Motor neuron (in vitro differentiated cells): ENCODE results near the gene MAGI1. TPM values are rescaled to one million over a fixed set of nuclear protein-coding genes. Genes with fewer than 3 reads are reported as not detected.

ENCODE experiments used
- ATAC-seq, 8 experiments: fragments of 200-7000 bp; cut with Tn5 transposase; replicated peaks in 6 of 8; 2 replicates each; pipeline ENCODE4 v1.8.0; 2021; ENCODE audit warnings: mild to moderate bottlenecking in 8 of 8, moderate library complexity in 8 of 8
- H3K27ac ChIP-seq, 2 donors: fragments of 250-450 bp; sonication (Bioruptor Pico); 2 replicates each; pipeline ENCODE4 v1.9.0; 2021; ENCODE audit warnings: antibody characterized with exemption in 2 of 2, mild to moderate bottlenecking in 2 of 2, moderate library complexity in 1 of 2
- H3K4me1 ChIP-seq, 2 donors: fragments of 250-450 bp; sonication (Bioruptor Pico); replicated peaks in 1 of 2; 2 replicates each; pipeline ENCODE4 v1.6.1; 2021; ENCODE audit warnings: antibody characterized with exemption in 2 of 2, mild to moderate bottlenecking in 2 of 2, moderate library complexity in 1 of 2
- H3K4me3 ChIP-seq, 5 donors: fragments of 250-450 bp; sonication (Bioruptor Pico); 2 replicates each; pipeline ENCODE4 v1.9.0; 2021; ENCODE audit warnings: antibody characterized with exemption in 5 of 5, mild to moderate bottlenecking in 5 of 5, moderate library complexity in 4 of 5
- WGBS, 10 experiments: fragments of 450-650 bp; shearing (Covaris generic); methylation state at CpG; one replicate each; pipeline ENCODE4 v1.0.0; 2022; 5-methylcytosine and 5-hydroxymethylcytosine counted together
- in situ Hi-C, 9 experiments: fragments of 400-800 bp; cut with MboI; loops; one replicate each; pipeline ENCODE4 v1.15.0; 2021; ENCODE audit warnings: low sequenced_read_pairs in 9 of 9, low pct_unique_long_range_greater_than_20kb in 2 of 9; ENCODE audit not compliant: unreplicated experiment in 9 of 9
- total RNA-seq, 8 experiments: library from RNA; unstranded; fragments of 300-600 nt; gene quantifications; 2 replicates each; pipeline versions ENCODE4 v1.2.3 to v1.2.4, GENCODE V29; 2022

MAGI1 gene
- total RNA-seq, 8 experiments from 2014 or later, result 25.3 to 66.3 (median 38.2) TPM

DNA sequence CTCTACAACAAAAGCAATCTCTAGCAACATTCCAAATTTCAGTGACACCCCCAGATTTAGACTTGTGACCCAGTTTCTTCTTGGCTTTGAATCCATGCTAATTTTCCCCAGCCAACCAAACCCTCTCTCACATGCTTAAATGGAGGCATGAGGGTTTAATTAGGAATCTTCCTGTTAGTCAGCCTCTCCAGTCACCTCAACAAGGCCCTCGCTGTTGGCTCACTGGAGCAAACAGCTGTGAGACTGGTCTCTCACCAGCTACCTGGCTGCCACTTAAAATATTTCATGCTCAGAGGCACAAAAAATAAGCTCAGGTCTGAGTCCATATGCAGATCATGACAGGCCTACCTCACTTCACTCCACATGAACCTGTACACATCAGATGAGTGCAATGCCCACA lies 720.5 kb downstream of the MAGI1 start:
- ATAC-seq, result no peak
- in situ Hi-C loops, result no loop called here
- Histone ChIP-seq H3K4me3 (no peak overlapping the region), H3K27ac (no peak overlapping the region), H3K4me1 (no peaks in the 10 kb centered on the region)
- WGBS, 10 experiments, result 0 to 100% (median 44%) methylated on average over 1 of the region's 1 CpG; no CpG with 5 or more reads in 6 of the 10 experiments

DNA sequence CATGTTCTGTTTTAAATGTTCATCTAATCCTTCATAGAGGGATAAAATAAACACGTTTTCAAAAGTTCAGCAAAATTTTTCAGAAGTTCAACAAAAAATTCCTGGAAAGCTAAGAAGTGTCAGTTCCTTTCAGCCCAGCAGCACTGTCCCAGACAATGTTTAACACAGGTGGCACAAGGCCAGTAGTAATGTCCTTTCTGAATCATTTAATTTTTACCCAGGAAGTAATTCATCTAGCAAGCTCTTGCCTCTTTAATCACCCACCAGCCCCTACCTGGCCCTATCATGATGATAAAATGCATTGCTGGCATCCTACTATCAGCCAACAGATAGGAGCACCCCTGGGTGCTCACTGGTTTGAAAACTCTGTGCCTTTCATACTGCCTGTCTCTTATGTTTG lies 723.8 kb downstream of the MAGI1 start:
- no peak for ATAC-seq
- in situ Hi-C loops, result no loop called here

DNA sequence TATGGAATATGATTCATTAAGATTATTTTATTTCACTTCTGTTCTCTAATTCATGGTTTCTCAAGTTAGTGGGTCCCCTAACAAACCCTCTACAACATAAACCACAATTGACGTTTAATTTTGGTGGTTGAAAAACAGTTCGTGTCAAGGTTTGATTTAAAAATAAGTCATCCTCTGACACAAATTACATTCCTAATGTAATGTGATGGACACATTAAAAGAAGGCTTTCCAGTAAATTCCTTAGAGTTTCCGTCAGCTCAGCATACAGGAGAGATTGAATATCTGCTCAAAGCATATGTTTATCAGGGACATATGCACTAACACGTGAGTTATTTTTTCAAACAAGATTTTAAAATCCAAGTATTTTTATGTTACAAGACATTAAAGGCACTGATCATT lies 724.4 kb downstream of the MAGI1 start:
- H3K4me3 ChIP-seq, result no peak overlapping the region
- H3K27ac ChIP-seq, result no peak overlapping the region
- ATAC-seq, result no peak
- in situ Hi-C loops, result no loop called here
- peaks cover 0 to 4% of the 10 kb centered on the region in 2 donors for H3K4me1 ChIP-seq
- 19 to 95% (median 80%) methylated on average over 1 to 4 of the region's 4 CpGs for WGBS, 10 experiments

More for the DNA sequence above, 723.8 kb downstream of the MAGI1 start:
- 0 to 83% (median 57%) methylated on average over 1 of the region's 1 CpG; no CpG with 5 or more reads in 1 of the 10 experiments for WGBS, 10 experiments
- H3K4me3 ChIP-seq, result no peak overlapping the region
- no peak overlapping the region for H3K27ac ChIP-seq
- H3K4me1 ChIP-seq, result peaks cover 0 to 4% of the 10 kb centered on the region in 2 donors

DNA sequence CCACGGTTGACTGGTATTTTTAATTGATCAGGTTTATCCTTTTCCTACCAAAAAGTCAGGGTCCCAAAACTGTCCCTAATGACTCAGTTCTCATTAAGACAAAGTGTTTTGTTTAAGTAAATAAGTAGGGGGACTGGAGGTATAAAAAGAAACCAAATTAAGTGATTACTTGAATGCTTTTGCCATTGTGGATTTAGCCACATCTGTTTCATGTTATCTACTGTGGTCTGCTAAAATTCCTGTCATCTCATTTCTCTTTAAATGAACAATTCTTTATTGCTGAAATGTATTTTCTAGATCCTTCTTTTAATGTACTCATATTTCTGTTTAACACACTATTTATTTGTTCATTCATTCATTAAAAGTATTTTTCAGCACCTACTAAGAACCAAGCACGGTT lies 725.1 kb downstream of the MAGI1 start:
- Histone ChIP-seq H3K4me1 (peaks cover 0 to 4% of the 10 kb centered on the region in 2 donors), H3K4me3 (no peak overlapping the region), H3K27ac (no peak overlapping the region)
- 0 to 93% (median 78%) methylated on average over 1 to 2 of the region's 2 CpGs for WGBS, 10 experiments
- in situ Hi-C loops, result no loop called here
- no peak for ATAC-seq

DNA sequence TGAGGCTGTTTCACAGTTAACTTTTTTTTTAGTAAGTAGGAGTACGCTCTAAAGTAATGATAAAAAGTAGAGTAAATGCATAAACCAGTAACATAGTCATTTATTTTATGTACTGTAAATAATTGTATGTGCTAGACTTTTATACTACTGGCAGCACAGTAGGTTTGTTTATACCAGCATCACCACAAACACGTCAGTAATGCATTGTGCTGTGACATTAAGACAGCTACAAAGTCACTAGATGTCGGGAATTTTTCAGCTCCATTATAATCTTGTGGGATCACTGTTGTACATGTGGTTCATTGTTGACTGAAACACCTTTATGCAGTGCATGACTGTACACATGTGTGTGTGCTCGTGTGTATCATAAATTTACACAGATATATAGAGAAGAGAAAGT lies 732.9 kb downstream of the MAGI1 start:
- Histone ChIP-seq H3K4me1 (no peaks in the 10 kb centered on the region), H3K27ac (no peak overlapping the region), H3K4me3 (no peak overlapping the region)
- in situ Hi-C loops, result no loop called here
- 0 to 100% (median 84%) methylated on average over 1 to 4 of the region's 4 CpGs for WGBS, 10 experiments
- no peak for ATAC-seq

Other genes starting within 250 kb of the MAGI1 start
- gene SLC25A26, start 182.1 kb upstream of the MAGI1 start, total RNA-seq, result 10 to 100 TPM; 13.7 to 26.7 (median 19.4) TPM